COLO668 (cell line): Measurements from ENCODE around the gene NMUR1.

Experiments used
- DNase-seq: peaks from one replicate; lab custom pipeline; 2025; ENCODE audit not compliant: unreplicated experiment; lab: John Stamatoyannopoulos, UW

Gene NMUR1

GRCh38 chr2:231490801-231491200 lies 39.4 kb downstream of the NMUR1 start:
- DNase-seq: no peak

GRCh38 chr2:231489990-231490389 lies 40.3 kb downstream of the NMUR1 start:
- no peak for DNase-seq

GRCh38 chr2:231488331-231488730 lies 41.9 kb downstream of the NMUR1 start:
- DNase-seq: no peak

GRCh38 chr2:231486851-231487596 lies 43.2 kb downstream of the NMUR1 start:
- no peak for DNase-seq

GRCh38 chr2:231483398-231484329 lies 46.6 kb downstream of the NMUR1 start:
- DNase-seq: peak; percentile 67

- peak; percentile 86 for DNase-seq
These were observed 47.3 kb downstream of the NMUR1 start for GRCh38 chr2:231482806-231483391.

GRCh38 chr2:231480781-231481180 lies 49.5 kb downstream of the NMUR1 start:
- DNase-seq: no peak

- no peak for DNase-seq
These were observed 50.8 kb downstream of the NMUR1 start for GRCh38 chr2:231479455-231479854.

- DNase-seq: no peak
These were observed 53.3 kb downstream of the NMUR1 start for GRCh38 chr2:231476920-231477319.

- DNase-seq: no peak
These were observed 54.3 kb downstream of the NMUR1 start for GRCh38 chr2:231475965-231476364.
